OCI-LY7 (cell line): ENCODE data around the gene CSRP3.

Experiments used
- CTCF ChIP-seq: fragments of 200-600 bp; sonication (generic); conservative IDR thresholded peaks from 2 replicates; pipeline ENCODE4 v1.5.1; 2014; ENCODE audit warnings: mild to moderate bottlenecking, antibody characterized with exemption, low read length, moderate library complexity, mixed read lengths
- EZH2phosphoT487 ChIP-seq: fragments of 200-600 bp; sonication (generic); IDR thresholded peaks from 2 replicates; pipeline ENCODE4 v1.6.1; 2018; ENCODE audit warnings: low read depth, borderline replicate concordance, mild to moderate bottlenecking, mixed run types, antibody characterized with exemption, low read length, moderate library complexity, mixed read lengths

- TF ChIP-seq CTCF = no peak
- no peak for TF ChIP-seq EZH2phosphoT487
Measured at GRCh38 chr11:19220903-19221724, 19.3 kb upstream of the CSRP3 start.
